Measurements from ENCODE around the gene SLC37A1.

Gene SLC37A1

GRCh38 chr21:42564561-42564971 is 50.9 kb downstream of the SLC37A1 start:
- Histone ChIP-seq H3K27me3 (no peaks in the 10 kb centered on the region), H3K27ac (no peak overlapping the region), H3K36me3 (peaks cover 93% of the 10 kb centered on the region), H3K4me1 (ENCODE audit: control insufficient read depth in 1 of 2, insufficient read depth in 1 of 2, low read depth in 1 of 2, low read length in 1 of 2) (no peaks in the 10 kb centered on the region), H3K4me3 (ENCODE audit: low read depth in 1 of 2, low read length in 1 of 2) (no peak overlapping the region), H3K9me3 (no peaks in the 10 kb centered on the region)
- TF ChIP-seq CTCF (IDR thresholded peaks at IDR 0.05): no peak

GRCh38 chr21:42565206-42565810 is 51.7 kb downstream of the SLC37A1 start:
- Histone ChIP-seq H3K36me3 (peaks cover 95% of the 10 kb centered on the region), H3K27ac (no peak overlapping the region), H3K4me3 (ENCODE audit: low read depth in 1 of 2, low read length in 1 of 2) (no peak overlapping the region), H3K4me1 (ENCODE audit: control insufficient read depth in 1 of 2, insufficient read depth in 1 of 2, low read depth in 1 of 2, low read length in 1 of 2) (no peaks in the 10 kb centered on the region), H3K27me3 (no peaks in the 10 kb centered on the region), H3K9me3 (no peaks in the 10 kb centered on the region)
- TF ChIP-seq CTCF (IDR thresholded peaks at IDR 0.05): no peak

GRCh38 chr21:42565886-42566523 is 52.4 kb downstream of the SLC37A1 start:
- Histone ChIP-seq H3K9me3 (no peaks in the 10 kb centered on the region), H3K36me3 (peaks cover 95% of the 10 kb centered on the region), H3K27ac (no peak overlapping the region), H3K27me3 (no peaks in the 10 kb centered on the region), H3K4me1 (ENCODE audit: control insufficient read depth in 1 of 2, insufficient read depth in 1 of 2, low read depth in 1 of 2, low read length in 1 of 2) (no peaks in the 10 kb centered on the region), H3K4me3 (ENCODE audit: low read depth in 1 of 2, low read length in 1 of 2) (no peak overlapping the region)
- no peak for TF ChIP-seq CTCF (IDR thresholded peaks at IDR 0.05)

GRCh38 chr21:42566524-42567213 is 53.0 kb downstream of the SLC37A1 start:
- Histone ChIP-seq H3K27ac (no peak overlapping the region), H3K4me3 (ENCODE audit: low read depth in 1 of 2, low read length in 1 of 2) (no peak overlapping the region), H3K9me3 (no peaks in the 10 kb centered on the region), H3K36me3 (peaks cover 95% of the 10 kb centered on the region), H3K4me1 (ENCODE audit: control insufficient read depth in 1 of 2, insufficient read depth in 1 of 2, low read depth in 1 of 2, low read length in 1 of 2) (no peaks in the 10 kb centered on the region), H3K27me3 (no peaks in the 10 kb centered on the region)
- no peak for TF ChIP-seq CTCF (IDR thresholded peaks at IDR 0.05)

- no peak for TF ChIP-seq CTCF (IDR thresholded peaks at IDR 0.05)
- Histone ChIP-seq H3K36me3 (peaks cover 93% of the 10 kb centered on the region), H3K9me3 (no peaks in the 10 kb centered on the region)
These were observed 53.5 kb downstream of the SLC37A1 start for GRCh38 chr21:42567214-42567555.

More at GRCh38 chr21:42567214-42567555, 53.5 kb downstream of the SLC37A1 start:
- no peaks in the 10 kb centered on the region for H3K4me1 ChIP-seq (ENCODE audit: control insufficient read depth in 1 of 2, insufficient read depth in 1 of 2, low read depth in 1 of 2, low read length in 1 of 2)
- no peak overlapping the region for H3K4me3 ChIP-seq (ENCODE audit: low read depth in 1 of 2, low read length in 1 of 2)
- H3K27me3 ChIP-seq: no peaks in the 10 kb centered on the region
- no peak overlapping the region for H3K27ac ChIP-seq
